Kidney glomerular epithelial cell (primary cell): ENCODE results near the gene CYP27A1.
"Not testable (repeated sequence)": the region's sequence is repeated elsewhere in the genome, so short reads cannot be mapped to it uniquely, and the experiment has no call there.

Source experiments
- DNase-seq: peaks from one replicate; lab custom pipeline; 2025; lab: John Stamatoyannopoulos, UW

Gene CYP27A1

DNA sequence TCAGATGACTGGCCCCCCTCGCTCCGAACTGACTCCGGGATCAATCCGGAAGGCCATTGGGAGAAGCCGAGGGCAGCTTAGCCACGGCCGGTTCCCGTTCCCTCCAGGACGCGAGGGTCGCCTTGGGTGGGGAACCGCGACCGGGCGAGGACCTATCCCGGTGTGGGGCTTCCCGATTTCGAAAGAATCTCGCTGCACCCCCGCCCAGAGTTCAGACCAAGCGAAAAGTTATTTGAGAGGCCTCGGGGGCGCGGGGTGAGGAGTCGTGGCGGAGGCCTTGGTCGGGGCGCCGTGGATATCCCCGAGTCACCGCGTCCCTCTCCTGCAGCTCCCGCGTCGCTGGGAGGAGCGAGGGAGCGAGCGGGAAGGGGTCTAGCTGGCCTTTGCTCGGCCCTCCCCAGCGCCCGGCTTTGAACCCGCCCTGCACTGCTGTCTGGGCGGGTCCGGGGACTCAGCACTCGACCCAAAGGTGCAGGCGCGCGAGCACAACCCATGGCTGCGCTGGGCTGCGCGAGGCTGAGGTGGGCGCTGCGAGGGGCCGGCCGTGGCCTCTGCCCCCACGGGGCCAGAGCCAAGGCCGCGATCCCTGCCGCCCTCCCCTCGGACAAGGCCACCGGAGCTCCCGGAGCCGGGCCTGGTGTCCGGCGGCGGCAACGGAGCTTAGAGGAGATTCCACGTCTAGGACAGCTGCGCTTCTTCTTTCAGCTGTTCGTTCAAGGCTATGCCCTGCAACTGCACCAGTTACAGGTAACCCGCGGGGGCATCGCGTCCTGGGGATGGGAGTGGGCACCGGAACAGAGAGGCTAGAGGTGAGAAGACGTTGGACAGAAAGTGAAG, at the start of gene CYP27A1:
TSS of gene CYP27A1 (plus strand) at position 457 of the 837 bp plus-strand sequence. CDS start at position 493, 36 bp downstream.
- DNase-seq: no peak

- no peak for DNase-seq
Measured at GRCh38 chr2:218732761-218733158, 49.2 kb upstream of the CYP27A1 start.

GRCh38 chr2:218733171-218734021, 48.6 kb upstream of the CYP27A1 start:
- peak; percentile 35 for DNase-seq

- no peak for DNase-seq
Measured at GRCh38 chr2:218734190-218734975, 47.6 kb upstream of the CYP27A1 start.

DNA sequence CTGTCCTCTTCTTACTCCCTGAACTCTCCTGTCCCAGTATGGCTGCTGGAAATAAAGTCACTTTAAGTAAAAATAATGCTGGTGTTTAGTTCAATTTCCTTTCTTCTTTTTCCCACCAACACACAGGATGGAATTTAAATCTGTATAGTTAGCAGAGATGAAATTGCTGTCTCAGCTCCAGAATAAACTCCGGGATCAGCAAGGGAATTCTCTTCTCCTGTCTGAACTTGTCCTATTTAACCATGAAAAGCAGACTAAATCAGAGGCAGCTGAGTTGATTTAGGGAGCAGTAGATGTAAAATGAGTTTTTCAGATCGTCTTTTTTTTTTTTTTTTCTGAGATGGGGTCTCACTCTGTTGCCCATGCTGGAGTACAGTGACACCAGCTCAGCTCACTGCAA, 45.4 kb upstream of the CYP27A1 start:
- DNase-seq: no peak

GRCh38 chr2:218743068-218743467, 38.9 kb upstream of the CYP27A1 start:
- DNase-seq: no peak

DNA sequence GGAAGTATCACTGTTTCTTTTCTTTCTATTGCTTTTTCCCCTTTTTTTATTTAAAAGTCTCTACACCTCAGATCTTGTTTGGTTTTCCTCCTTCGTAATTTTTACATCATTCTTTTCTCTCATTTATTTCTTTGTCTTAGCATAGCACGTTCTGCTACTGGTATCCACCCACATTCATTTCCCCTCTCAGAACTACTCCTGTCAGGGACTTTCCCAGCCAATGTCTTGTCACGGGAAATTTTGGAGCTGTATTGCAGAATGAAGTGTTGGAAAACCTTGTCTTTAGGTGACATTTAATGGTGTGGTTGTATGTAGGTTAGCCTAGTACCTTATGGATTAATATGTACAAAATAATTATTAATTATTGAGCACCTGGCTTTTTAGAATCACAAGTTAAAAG, 37.3 kb upstream of the CYP27A1 start:
- DNase-seq: no peak

DNA sequence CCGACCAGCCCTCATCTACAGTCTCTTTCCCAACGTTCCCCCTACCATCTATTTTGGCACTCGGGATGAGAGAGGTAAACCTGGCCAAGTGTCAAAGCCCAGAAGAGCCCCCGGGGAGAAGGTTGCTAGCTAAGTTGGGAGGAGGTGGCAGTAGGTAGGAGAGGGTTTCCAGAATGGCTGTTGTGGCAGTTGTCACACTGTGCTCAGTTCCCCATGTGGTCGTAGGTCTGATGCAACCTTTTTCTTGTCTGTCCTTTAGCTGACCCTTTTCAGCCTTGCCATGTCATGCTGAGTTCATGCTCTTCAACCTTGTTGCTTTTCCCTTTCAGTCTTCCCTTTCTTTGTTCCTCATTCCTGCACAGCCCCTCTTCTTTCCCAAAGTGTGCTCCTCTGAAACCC, 36.8 kb upstream of the CYP27A1 start:
- DNase-seq: no peak

GRCh38 chr2:218745559-218746469, 36.1 kb upstream of the CYP27A1 start:
- no peak for DNase-seq

- no peak for DNase-seq
Measured at GRCh38 chr2:218746470-218746795, 35.5 kb upstream of the CYP27A1 start.

GRCh38 chr2:218746960-218747359, 35.0 kb upstream of the CYP27A1 start:
- no peak for DNase-seq

- DNase-seq: no peak
Measured at GRCh38 chr2:218748741-218749441, 33.1 kb upstream of the CYP27A1 start.

DNA sequence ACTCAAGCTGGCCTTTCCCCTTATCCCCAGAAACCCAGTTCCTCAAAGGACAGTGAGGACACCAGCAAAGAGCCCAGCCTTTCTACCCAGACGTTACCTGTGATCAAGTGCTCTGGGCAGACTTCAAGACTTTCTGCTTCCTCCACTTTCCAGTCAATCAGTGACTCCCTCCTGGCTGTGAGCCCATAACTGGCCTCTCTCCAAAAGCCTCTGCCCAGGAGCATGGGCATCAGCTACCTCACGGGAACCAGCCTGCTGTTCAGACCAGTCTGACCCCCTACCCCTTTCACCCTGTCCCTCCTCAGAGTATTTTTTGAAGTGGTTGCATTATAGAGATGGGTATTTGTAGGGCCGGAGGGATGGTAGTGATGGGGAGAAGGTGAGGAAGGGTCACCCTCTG, 27.7 kb upstream of the CYP27A1 start:
- DNase-seq: no peak

DNA sequence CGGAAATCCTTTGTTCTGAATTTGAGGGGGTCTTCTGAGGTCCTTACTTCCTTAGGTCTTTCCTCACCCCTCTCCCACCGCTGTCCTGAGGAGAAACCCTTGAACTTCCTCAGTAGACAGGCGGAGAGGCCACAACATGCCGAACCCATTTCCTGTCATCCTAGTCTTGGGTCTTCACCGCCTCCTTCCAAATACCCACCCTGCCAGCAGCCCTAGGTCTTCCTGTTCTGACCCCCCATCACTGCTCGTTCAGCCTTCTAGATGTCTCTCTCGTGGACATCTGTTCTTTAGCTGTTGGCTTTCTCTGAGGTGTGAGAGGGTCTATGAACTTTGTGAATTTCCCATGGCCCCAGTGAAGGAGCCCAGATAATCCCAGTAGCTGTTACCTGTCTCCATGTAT, 27.2 kb upstream of the CYP27A1 start:
- no peak for DNase-seq

- DNase-seq: no peak
Measured at GRCh38 chr2:218755198-218755566, 26.8 kb upstream of the CYP27A1 start.

DNA sequence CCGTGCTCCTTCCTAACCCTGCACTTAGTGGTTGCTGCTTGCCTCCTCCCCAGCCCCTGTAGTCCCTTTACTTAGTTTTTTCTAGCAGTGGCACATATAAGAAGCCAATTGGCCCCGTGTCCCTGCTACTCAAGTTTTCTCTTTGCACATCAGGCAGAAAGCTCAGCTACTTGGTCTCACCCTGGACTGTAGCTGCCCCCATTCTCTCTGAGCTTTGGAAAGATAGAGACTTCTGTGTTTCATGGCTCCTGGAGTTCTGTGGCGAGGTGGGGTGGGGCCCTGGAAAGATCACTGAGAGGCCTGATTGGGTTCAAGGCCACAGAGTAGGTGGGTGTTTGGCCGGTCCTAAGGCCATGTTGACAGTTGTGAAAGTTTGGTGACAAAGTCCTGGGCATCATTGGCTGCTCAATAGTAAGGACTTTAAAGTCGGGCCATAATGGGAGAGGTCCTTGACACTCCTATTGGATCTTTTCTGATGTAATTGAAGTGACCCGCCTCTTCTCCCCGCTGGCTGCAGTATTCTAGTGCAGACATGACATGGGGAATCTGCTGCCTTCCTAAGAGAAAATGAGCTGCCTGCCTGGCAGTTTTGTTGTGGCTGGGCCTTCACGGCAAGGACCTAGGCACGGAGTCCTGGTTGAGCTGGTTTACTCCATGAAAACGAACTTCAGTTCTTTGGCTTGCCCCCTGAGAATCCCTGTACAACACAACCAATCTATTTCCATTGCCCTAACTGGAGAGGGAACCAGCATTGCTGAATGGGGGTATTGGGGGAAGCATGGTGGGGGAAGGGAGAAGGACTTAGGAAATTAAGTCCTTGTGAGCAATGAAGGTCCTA, 26.2 kb upstream of the CYP27A1 start:
- DNase-seq: no peak

DNA sequence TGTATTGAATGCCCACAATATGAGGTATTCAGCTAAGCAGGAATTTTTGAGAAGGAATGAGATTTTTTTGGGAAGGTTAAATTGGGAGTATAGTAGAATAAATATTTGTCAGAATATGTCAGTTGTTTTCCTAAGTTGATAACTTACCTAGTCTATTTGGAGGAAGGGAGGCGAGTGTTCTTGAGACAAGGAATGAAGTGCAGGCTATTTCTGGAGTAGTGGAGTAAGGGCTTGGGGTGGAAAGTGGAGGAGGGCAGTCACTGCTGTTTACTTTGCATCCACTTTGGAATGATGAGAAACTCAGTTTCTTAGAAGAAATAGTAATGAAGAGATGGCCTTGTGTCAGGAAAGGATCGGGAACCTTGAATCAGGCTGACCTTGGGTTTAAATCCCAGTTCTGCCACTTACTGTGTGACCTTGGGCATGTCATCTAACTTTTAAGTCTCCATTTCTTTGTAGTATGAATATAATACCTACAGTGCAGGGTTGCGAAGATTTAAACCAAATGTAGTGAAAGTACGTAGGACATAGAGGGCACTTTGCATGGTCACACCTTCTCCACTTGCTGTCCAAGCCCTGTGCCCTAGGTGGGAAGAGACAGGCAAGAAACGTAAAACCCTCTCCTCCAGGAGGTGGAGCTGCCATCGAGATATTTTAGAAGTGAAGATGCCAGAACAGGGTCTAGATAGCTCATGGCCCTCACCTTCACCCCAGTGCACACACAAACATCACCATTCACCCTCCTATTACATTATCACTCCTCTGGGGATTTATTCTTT, 25.2 kb upstream of the CYP27A1 start:
- DNase-seq: no peak

DNA sequence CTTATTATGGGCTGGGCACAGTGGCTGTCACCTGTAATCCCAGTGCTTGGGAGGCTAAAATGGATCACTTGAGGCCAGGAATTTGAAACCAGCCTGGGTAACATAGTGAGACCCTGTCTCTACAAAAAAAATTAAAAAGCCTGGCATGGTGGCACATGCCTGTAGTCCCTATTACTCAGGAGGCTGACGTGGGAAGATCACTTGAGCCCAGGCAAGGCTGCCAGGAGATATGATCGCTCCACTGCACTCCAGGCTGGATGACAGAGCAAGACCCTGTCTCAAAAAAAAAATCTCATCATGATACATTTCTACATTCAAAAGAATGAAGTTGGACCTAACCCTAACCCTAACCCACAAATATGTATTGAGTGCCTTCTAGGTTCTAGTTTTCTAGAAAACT, 20.2 kb upstream of the CYP27A1 start:
- no peak for DNase-seq

GRCh38 chr2:218772759-218773158, 9.2 kb upstream of the CYP27A1 start:
- DNase-seq: not testable (repeated sequence)
